Peyer's patch (tissue), 4 donors: ENCODE results near the gene MAP2K5.

Source experiments
- CTCF ChIP-seq, 6 experiments: fragments of 450-650 bp in 4 of 6; fragments of 200-600 bp in 2 of 6; sonication (generic) in 1 of 6; IDR thresholded peaks; one replicate each; pipeline ENCODE4 v1.5.1; 2017 to 2019; ENCODE audit warnings: antibody characterized with exemption in 6 of 6, mild to moderate bottlenecking in 3 of 6, moderate library complexity in 1 of 6
- POLR2A ChIP-seq, 2 donors: fragments of 450-650 bp; IDR thresholded peaks; one replicate each; pipeline ENCODE4 v1.5.1; 2017; ENCODE audit warnings: antibody characterized with exemption in 2 of 2, mild to moderate bottlenecking in 2 of 2, moderate library complexity in 2 of 2

GRCh38 chr15:67829647-67830504 is 287.4 kb downstream of the MAP2K5 start:
- TF ChIP-seq CTCF (IDR thresholded peaks at IDR 0.05) = no peak
- TF ChIP-seq POLR2A (IDR thresholded peaks at IDR 0.05) = no peak
